Endothelial cell of umbilical vein (primary cell): ENCODE measurements around the gene TPCN2. TPM values are rescaled to one million over a fixed set of nuclear protein-coding genes. Genes with fewer than 3 reads are reported as not detected.

Experiments used
- BruUV-seq: library from RNA; stranded (reverse); fragments of 400-500 nt; replicated peaks from 2 replicates; lab custom pipeline; 2021; lab: Mats Ljungman, UMichigan
- CTCF ChIA-PET: fragments of 300-600, 350-600 bp; sonication (Branson Sonifier 250); formaldehyde crosslinking; loops from one replicate; lab custom pipeline; 2021; ENCODE audit warnings: antibody characterized with exemption, inconsistent platforms; lab: Charles Lee
- POLR2A ChIA-PET: fragments of 300-600, 350-600 bp; sonication (Branson Sonifier 250); formaldehyde crosslinking; loops from one replicate; lab custom pipeline; 2021; ENCODE audit warnings: antibody characterized with exemption, inconsistent platforms; lab: Charles Lee
- DNase-seq: peaks from one replicate; pipeline ENCODE4 v3.0.0-alpha.2; 2011; ENCODE audit warnings: low read depth, low spot score
- FAIRE-seq: peaks from 2 replicates; lab custom pipeline; 2011; peaks lifted over from hg19 to GRCh38; lab: Jason Lieb, UNC
- H2AFZ ChIP-seq: 2 replicates; pipeline ENCODE4 v1.6.0; 2012; ENCODE audit warnings: low read depth, low read length, control low read depth, inconsistent platforms
- H3K27ac ChIP-seq: 2 replicates; pipeline ENCODE4 v1.5.1; 2011; ENCODE audit warnings: low read depth, mild to moderate bottlenecking, control low read depth, low read length, moderate library complexity; ENCODE audit not compliant: insufficient read depth
- H3K27me3 ChIP-seq, 2 experiments: 2 replicates each; pipeline versions ENCODE4 v1.6.0 to v1.6.1; 2011; ENCODE audit warnings: low read length in 2 of 2, mixed read lengths in 1 of 2; ENCODE audit not compliant: control insufficient read depth in 2 of 2, insufficient read depth in 2 of 2
- H3K36me3 ChIP-seq, 2 experiments: 2 replicates in 1 of 2; 3 replicates in 1 of 2; pipeline ENCODE4 v1.5.1; 2011; ENCODE audit warnings: low read length in 2 of 2, mild to moderate bottlenecking in 1 of 2, moderate library complexity in 1 of 2; ENCODE audit not compliant: control insufficient read depth in 2 of 2, insufficient read depth in 2 of 2; ENCODE audit errors: extremely low read depth in 1 of 2
- H3K4me1 ChIP-seq: 3 replicates; pipeline ENCODE4 v1.5.1; 2011; ENCODE audit warnings: mild to moderate bottlenecking, low read length; ENCODE audit not compliant: control insufficient read depth, insufficient read depth; ENCODE audit errors: extremely low read depth
- H3K4me2 ChIP-seq: 2 replicates; pipeline ENCODE4 v1.6.1; 2011; ENCODE audit warnings: low read length, control low read depth, mixed read lengths; ENCODE audit not compliant: insufficient read depth
- H3K4me3 ChIP-seq, 3 experiments: fragments of 200-600 bp in 1 of 3; sonication (generic), shearing (Covaris generic) in 1 of 3; replicated peaks in 1 of 3; 2 replicates each; pipeline ENCODE4 v1.5.1; 2011 to 2016; ENCODE audit warnings: control low read depth in 3 of 3, low read length in 3 of 3, mild to moderate bottlenecking in 2 of 3, inconsistent platforms in 1 of 3, low read depth in 1 of 3, moderate library complexity in 1 of 3; ENCODE audit not compliant: insufficient read depth in 1 of 3
- H3K79me2 ChIP-seq: 2 replicates; pipeline ENCODE4 v1.6.0; 2012; ENCODE audit warnings: low read length, inconsistent platforms; ENCODE audit not compliant: control insufficient read depth, insufficient read depth
- H3K9ac ChIP-seq: replicated peaks from 2 replicates; pipeline ENCODE3; 2011; ENCODE audit warnings: low read length, control low read depth; ENCODE audit not compliant: insufficient read depth; ENCODE audit errors: extremely low read depth
- H3K9me1 ChIP-seq: replicated peaks from 3 replicates; pipeline ENCODE4 v1.6.0; 2011; ENCODE audit warnings: mild to moderate bottlenecking, low read length; ENCODE audit not compliant: control insufficient read depth, insufficient read depth; ENCODE audit errors: extremely low read depth
- H3K9me3 ChIP-seq: replicated peaks from 2 replicates; pipeline ENCODE4 v1.5.1; 2012; ENCODE audit warnings: low read length, inconsistent platforms; ENCODE audit not compliant: control insufficient read depth, insufficient read depth
- H4K20me1 ChIP-seq: replicated peaks from 2 replicates; pipeline ENCODE3; 2011; ENCODE audit warnings: mild to moderate bottlenecking, low read length; ENCODE audit not compliant: control insufficient read depth, insufficient read depth; ENCODE audit errors: extremely low read depth
- CTCF ChIP-seq, 2 donors: IDR thresholded peaks; 1 replicate in 1 of 2; 2 replicates in 1 of 2; pipeline ENCODE4 v1.5.1; 2011; ENCODE audit warnings: low read length in 2 of 2, mild to moderate bottlenecking in 2 of 2, moderate library complexity in 2 of 2, control low read depth in 1 of 2, inconsistent platforms in 1 of 2, low read depth in 1 of 2; ENCODE audit not compliant: insufficient read depth in 1 of 2; ENCODE audit errors: extremely low read depth in 1 of 2
- EZH2 ChIP-seq: IDR thresholded peaks from 2 replicates; pipeline ENCODE4 v1.6.1; 2012; ENCODE audit warnings: borderline replicate concordance, low read depth, mild to moderate bottlenecking, moderate library complexity, low read length, inconsistent platforms; ENCODE audit not compliant: severe bottlenecking
- FOS ChIP-seq: IDR thresholded peaks from 2 replicates; pipeline ENCODE4 v1.6.1; 2011; ENCODE audit warnings: mild to moderate bottlenecking, low read length, moderate library complexity, borderline replicate concordance; ENCODE audit not compliant: insufficient read depth
- GATA2 ChIP-seq: IDR thresholded peaks from 2 replicates; pipeline ENCODE4 v1.7.0; 2011; ENCODE audit warnings: low read depth, mild to moderate bottlenecking, moderate library complexity, mixed read lengths, low read length; ENCODE audit not compliant: insufficient read length, insufficient read depth
- JUN ChIP-seq: IDR thresholded peaks from 2 replicates; pipeline ENCODE4 v1.6.1; 2011; ENCODE audit warnings: borderline replicate concordance, low read depth; ENCODE audit not compliant: insufficient read length, insufficient read depth
- MAX ChIP-seq: IDR thresholded peaks from 2 replicates; pipeline ENCODE4 v1.6.1; 2011; ENCODE audit not compliant: insufficient read depth, insufficient read length
- MYC ChIP-seq: IDR thresholded peaks from one replicate; pipeline ENCODE4 v1.6.1; 2011; ENCODE audit warnings: mild to moderate bottlenecking, low read depth, low read length
- POLR2A ChIP-seq: IDR thresholded peaks from 2 replicates; pipeline ENCODE4 v1.6.1; 2012; ENCODE audit warnings: low read depth, mild to moderate bottlenecking, control low read depth, low read length
- POLR2AphosphoS5 ChIP-seq: IDR thresholded peaks from 2 replicates; pipeline ENCODE4 v1.6.1; 2012; ENCODE audit warnings: low read depth, mild to moderate bottlenecking, control low read depth, low read length, moderate library complexity; ENCODE audit not compliant: insufficient read depth
- dilution Hi-C: fragments of 300-500 bp; cut with MboI; formaldehyde crosslinking; loops from one replicate; pipeline ENCODE4 v1.15.0; 2019; ENCODE audit warnings: low sequenced_read_pairs; ENCODE audit not compliant: extremely low pct_ligation_motif_present
- intact Hi-C: fragments of 100-400 bp; cut with micrococcal nuclease; formaldehyde crosslinking; loops from one replicate; pipeline ENCODE4 v1.10.0; 2022
- polyA plus RNA-seq, 4 experiments: library from polyadenylated mRNA; depleted of rRNA in 3 of 4; stranded (reverse) in 3 of 4; unstranded in 1 of 4; fragments of >200 nt; gene quantifications; 2 replicates each; pipeline versions ENCODE4 v1.2.1 to v1.2.3, GENCODE V29; 2011 to 2012; ENCODE audit warnings: missing spikeins in 1 of 4
- total RNA-seq: library from RNA; stranded (reverse); gene quantifications from 2 replicates; pipeline ENCODE4 v1.2.3, GENCODE V29; 2021

TPCN2 gene
- total and polyA plus RNA-seq, 2 donors (not counting 3 experiments of a cell fraction or from before 2014, with no cell fraction given), result 10.3 to 13.4 TPM

DNA sequence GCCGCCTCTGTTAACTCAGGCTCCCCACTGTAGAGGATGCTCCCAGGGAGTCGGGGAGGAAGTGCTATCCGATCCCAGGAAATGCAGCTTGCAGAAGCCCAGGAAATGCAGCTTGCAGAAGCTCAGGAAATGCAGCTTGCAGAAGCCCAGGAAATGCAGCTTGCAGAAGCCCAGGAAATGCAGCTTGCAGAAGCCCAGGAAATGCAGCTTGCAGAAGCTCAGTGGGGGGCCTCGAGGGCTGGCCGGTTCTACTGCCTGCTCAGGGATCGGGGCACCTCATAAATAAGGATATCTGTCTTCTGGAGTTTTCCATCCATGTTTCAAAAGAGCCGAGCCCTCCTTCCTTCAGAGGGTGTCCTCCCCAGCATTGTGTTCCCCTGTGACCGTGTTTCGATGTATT lies 81.9 kb downstream of the TPCN2 start:
- Histone ChIP-seq H3K9me3 (no peaks in the 10 kb centered on the region), H3K9ac (no peak overlapping the region), H2AFZ (no peak overlapping the region), H3K9me1 (no peaks in the 10 kb centered on the region), H3K4me3 (no peak overlapping the region), H3K27ac (no peak overlapping the region), H3K79me2 (no peaks in the 10 kb centered on the region), H4K20me1 (no peaks in the 10 kb centered on the region), H3K27me3 (no peaks in the 10 kb centered on the region), H3K4me1 (no peaks in the 10 kb centered on the region), H3K4me2 (no peak overlapping the region), H3K36me3 (no peaks in the 10 kb centered on the region)
- CTCF ChIA-PET, result interaction anchor here (0.9 to 4.0 kb wide), 20 partner anchors 10 to 671 kb away, joined by 3 to 85 read pairs (median 6); partner anchors contain the start of genes CCND1 and MYEOV
- FAIRE-seq (no peak), DNase-seq (no peak)
- intact Hi-C loops (loop anchor here (1.0 to 2.0 kb wide), 5 partner anchors 29 to 540 kb away; no protein-coding TSS in a partner anchor), dilution Hi-C loops (no loop called here)
- POLR2A ChIA-PET, result interaction anchor here (1.1 to 1.4 kb wide), 2 partner anchors 457 to 508 kb away, joined by 4 read pairs; no protein-coding TSS in a partner anchor
- BruUV-seq, result no TSS peak
- no peak for TF ChIP-seq POLR2AphosphoS5
- no peak for TF ChIP-seq FOS
- TF ChIP-seq MAX, result no peak
- no peak for TF ChIP-seq MYC
- TF ChIP-seq POLR2A, result no peak
- TF ChIP-seq GATA2, result no peak
- TF ChIP-seq CTCF (IDR thresholded peaks at IDR 0.05; ENCODE audit: extremely low read depth in 1 of 2, insufficient read depth in 1 of 2, low read depth in 1 of 2, low read length in 2 of 2), result no peak
- no peak for TF ChIP-seq EZH2
- TF ChIP-seq JUN, result no peak
